GM19035 (cell line): ENCODE results near the gene BACE2.

Source experiments
- ATAC-seq: cut with Tn5 transposase; IDR thresholded peaks from one replicate; pipeline ENCODE4 v1.9.1; 2021; ENCODE audit not compliant: unreplicated experiment

The BACE2 gene

DNA sequence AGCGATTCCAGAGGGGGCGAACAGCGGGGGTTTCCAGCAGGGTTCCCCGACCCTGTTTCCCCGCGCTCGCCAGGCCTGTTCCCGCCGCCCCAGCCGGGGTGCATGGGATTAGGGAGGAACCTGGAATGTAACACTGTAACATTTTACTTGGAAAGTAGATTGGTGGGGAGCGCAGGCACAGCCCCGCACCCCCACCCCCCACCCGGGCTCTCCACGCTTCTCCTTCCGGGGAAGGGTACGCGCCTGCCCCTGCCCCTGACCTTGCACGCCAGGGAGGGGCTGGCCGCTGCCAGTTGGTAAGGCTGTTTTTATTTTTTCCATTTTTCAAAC is 149.1 kb downstream of the BACE2 start:
- no peak for ATAC-seq

GRCh38 chr21:41317458-41317857 is 149.5 kb downstream of the BACE2 start:
- no peak for ATAC-seq

DNA sequence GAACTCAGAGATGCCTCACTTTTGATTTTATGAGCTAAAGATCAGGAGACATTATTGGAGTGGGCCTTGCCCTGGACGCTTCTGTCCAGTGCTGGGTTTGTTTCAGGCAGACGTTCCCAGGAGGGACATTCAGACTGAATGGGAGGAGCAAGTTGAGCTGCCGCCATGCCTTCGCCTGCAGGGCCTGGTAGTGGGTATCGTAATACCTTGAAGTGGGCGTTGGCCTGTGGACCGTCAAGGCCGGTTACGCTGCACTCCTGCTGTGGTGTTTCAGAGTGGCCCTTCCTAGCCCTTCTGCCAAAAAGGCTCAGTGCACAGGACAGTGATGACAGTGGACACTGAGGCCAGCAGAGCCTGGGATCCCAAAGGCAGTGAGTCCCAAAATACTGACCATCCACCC is 150.3 kb downstream of the BACE2 start:
- ATAC-seq: no peak

DNA sequence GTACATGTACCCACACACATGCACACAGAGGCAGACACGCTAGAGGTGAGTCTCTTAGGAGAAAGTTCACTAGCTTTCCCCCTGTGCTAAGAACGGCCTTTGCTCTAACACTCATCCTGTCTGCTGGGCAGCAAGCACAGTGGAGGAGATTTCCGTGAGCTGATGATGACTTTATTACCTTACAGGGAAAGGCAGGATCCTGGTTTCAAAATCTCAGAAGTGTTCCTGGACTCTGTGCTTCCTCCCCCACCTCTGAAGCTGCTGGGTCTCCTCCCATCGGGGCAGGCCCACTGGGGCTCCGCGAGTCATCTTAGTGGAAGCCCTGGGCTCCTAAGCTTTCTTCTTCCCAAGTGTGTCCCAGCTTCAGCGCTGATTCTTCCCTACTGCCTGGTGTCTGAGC is 151.3 kb downstream of the BACE2 start:
- no peak for ATAC-seq

GRCh38 chr21:41321211-41321907 is 153.4 kb downstream of the BACE2 start:
- no peak for ATAC-seq

DNA sequence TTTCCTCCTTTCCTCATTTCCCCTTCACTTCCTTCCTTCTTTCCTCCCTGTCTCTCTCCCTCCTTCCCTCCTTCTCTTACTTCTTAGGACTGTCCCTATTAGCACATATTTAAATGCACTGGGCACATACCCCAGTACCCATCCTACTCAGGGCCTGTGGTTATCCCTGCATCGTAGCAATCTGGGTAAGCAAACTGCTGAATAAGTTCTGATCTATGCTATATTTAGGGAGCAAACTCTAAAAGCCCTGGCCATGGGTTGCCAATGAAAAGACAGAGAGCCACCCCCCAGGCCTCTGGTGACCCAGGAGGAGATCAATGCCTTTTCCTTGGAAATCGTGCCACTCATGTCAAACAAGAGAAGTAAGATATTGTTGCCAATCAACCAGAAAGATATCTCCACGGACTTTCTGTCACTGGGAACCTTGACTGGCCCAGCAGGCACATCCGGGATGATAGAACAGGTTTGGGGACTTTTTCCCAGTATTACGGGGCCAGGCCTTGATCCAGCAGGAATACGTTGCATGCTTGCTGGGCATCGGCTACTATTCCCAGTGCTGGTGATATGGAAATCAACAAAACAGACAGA is 154.0 kb downstream of the BACE2 start:
- ATAC-seq: no peak

- ATAC-seq: no peak
Observed at GRCh38 chr21:41322496-41323382, 154.8 kb downstream of the BACE2 start.

GRCh38 chr21:41325138-41325912 is 157.4 kb downstream of the BACE2 start:
- no peak for ATAC-seq

DNA sequence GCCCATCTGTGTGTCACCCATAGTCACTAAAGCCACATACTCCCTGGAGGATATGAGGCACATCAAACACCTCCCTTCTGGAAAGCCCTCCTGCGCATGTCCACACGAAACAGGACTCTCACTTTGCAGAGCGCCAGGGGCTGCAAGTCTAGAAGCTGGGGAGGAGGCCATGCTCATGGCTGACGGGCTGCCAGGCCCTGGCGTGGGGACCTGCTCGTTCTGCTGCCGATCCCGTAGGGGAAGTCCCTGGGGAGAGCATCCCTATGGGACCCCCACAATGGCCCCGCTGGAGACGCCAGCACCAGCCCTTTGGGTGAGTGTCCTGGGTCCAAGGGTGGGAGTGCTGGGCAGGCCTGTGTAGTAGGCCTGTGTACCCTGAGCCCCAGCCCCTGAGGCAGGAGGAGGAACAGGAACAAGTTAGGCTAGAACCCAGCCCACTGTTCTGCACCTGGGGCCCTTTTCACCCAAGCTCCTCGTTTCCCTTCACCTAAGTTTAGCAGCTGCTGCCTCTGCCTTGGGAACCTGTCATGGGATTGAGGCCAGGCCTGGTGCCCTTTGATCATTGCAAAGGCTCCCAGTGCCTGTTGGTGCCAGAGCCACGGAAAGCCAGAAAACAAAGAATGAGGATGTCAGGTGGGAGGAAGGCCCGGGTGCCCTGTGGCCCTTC is 158.6 kb downstream of the BACE2 start:
- no peak for ATAC-seq

GRCh38 chr21:41327753-41328152 is 159.8 kb downstream of the BACE2 start:
- no peak for ATAC-seq

DNA sequence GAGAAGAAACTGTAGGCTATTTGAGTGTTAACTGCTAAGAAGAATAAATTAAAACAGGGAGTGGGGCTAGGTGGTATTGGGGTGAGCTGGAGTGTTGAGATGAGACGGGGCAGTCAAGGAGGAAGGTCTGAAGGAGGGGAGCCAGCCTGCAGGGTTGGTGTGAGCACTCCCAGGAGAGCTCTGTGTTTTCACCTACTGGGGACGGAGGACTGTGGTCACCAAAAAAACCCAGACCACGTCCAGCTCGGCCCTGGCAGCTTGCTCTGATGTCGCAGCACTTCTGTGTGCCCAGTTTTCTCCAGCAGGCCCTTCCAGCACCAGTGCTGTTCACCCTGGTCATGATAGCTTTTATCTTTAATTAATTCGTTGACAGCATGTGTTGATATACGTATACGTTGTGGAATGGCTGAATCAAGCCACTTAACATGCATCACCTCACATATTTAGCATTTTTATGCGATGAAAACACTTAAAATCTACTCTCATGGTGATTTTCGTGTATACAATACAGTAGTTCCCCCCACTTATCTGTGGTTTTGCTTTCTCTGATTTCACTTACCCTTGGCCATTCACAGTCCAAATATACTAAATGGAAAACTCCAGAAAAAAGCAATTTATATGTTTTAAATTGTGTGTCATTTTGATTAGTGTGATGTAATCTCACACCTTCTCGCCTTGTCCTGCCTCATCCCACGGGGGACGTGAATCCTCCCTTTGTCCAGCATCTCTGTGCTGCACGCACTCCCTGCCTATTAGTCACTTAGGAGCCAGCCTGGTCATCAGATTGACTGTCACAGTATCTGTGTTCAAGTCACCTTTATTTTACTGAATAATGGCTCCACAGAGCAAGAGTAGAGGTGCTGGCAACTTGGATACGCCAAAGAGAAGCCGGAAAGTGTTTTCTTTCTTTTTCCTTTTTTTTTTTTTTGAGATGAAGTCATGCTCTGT is 161.0 kb downstream of the BACE2 start:
- no peak for ATAC-seq
